Stomach (tissue), 4 donors: ENCODE measurements around the gene RASSF1.

Source experiments
- POLR2AphosphoS5 ChIP-seq, 3 donors: sonication (generic); formaldehyde crosslinking; IDR thresholded peaks; one replicate each; pipeline ENCODE4 v1.6.1; 2016; ENCODE audit warnings: antibody characterized with exemption in 3 of 3
- TF ChIP-seq, protein P1 (sequence below), 7 experiments: fragments of 450-650 bp in 4 of 7; fragments of 200-600 bp in 3 of 7; sonication (generic) in 3 of 7; IDR thresholded peaks; one replicate each; pipeline ENCODE4 v1.5.1; 2016 to 2019; ENCODE audit warnings: antibody characterized with exemption in 7 of 7, control low read depth in 2 of 7, mild to moderate bottlenecking in 1 of 7

DNA sequence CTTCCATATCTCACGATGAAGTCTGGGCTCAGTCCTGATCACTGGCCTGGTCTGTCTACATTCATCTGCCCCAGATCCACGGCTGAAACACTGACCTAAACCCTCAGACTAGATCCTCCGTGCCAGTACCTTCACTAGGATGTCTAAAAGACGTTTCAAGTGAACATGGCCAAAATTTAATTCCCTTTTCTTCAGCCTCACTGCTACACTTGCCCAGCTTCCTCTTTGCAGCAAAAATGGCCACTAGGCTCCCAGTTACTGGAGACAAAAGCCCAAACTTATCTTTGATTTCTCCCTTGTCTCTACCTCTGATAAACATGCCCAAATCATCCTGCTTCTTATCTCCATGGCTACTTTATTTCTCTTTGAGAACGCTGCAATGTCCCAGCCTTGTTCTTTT, 1.7 kb downstream of the RASSF1 start:
- TF ChIP-seq, protein P1, sequence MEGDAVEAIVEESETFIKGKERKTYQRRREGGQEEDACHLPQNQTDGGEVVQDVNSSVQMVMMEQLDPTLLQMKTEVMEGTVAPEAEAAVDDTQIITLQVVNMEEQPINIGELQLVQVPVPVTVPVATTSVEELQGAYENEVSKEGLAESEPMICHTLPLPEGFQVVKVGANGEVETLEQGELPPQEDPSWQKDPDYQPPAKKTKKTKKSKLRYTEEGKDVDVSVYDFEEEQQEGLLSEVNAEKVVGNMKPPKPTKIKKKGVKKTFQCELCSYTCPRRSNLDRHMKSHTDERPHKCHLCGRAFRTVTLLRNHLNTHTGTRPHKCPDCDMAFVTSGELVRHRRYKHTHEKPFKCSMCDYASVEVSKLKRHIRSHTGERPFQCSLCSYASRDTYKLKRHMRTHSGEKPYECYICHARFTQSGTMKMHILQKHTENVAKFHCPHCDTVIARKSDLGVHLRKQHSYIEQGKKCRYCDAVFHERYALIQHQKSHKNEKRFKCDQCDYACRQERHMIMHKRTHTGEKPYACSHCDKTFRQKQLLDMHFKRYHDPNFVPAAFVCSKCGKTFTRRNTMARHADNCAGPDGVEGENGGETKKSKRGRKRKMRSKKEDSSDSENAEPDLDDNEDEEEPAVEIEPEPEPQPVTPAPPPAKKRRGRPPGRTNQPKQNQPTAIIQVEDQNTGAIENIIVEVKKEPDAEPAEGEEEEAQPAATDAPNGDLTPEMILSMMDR (IDR thresholded peaks at IDR 0.05), result no peak
- no peak for TF ChIP-seq POLR2AphosphoS5 (IDR thresholded peaks at IDR 0.05)
